Nephron (organoid): ENCODE measurements around the gene PLGLB1.
"Not testable (repeated sequence)": the region's sequence is repeated elsewhere in the genome, so short reads cannot be mapped to it uniquely, and the experiment has no call there.

Experiments used
- H3K27ac Mint-ChIP-seq, 3 experiments: 2 replicates each; pipeline ENCODE4 v1.8.0; 2020; ENCODE audit warnings: mixed read lengths in 3 of 3, mild to moderate bottlenecking in 2 of 3, moderate library complexity in 1 of 3
- H3K27me3 Mint-ChIP-seq: 2 replicates; pipeline ENCODE4 v1.8.0; 2021; ENCODE audit warnings: low read depth, mild to moderate bottlenecking, moderate library complexity, mixed read lengths
- H3K36me3 Mint-ChIP-seq: 2 replicates; pipeline ENCODE4 v1.8.0; 2020; ENCODE audit warnings: low read depth, mixed read lengths
- H3K4me1 Mint-ChIP-seq: 2 replicates; pipeline ENCODE4 v1.8.0; 2020; ENCODE audit warnings: mixed read lengths
- H3K4me3 Mint-ChIP-seq, 3 experiments: 2 replicates each; pipeline ENCODE4 v1.8.0; 2020; ENCODE audit warnings: mild to moderate bottlenecking in 3 of 3, mixed read lengths in 3 of 3, moderate library complexity in 2 of 3
- H3K9me3 Mint-ChIP-seq: 2 replicates; pipeline ENCODE4 v1.8.0; 2020; ENCODE audit warnings: mixed read lengths
- TF ChIP-seq, protein P1 (sequence below), 3 experiments: fragments of 200-600 bp; sonication (generic); IDR thresholded peaks; one replicate each; pipeline ENCODE4 v1.5.0; 2021; ENCODE audit warnings: antibody characterized with exemption in 3 of 3; ENCODE audit not compliant: unreplicated experiment in 3 of 3

The PLGLB1 gene

DNA sequence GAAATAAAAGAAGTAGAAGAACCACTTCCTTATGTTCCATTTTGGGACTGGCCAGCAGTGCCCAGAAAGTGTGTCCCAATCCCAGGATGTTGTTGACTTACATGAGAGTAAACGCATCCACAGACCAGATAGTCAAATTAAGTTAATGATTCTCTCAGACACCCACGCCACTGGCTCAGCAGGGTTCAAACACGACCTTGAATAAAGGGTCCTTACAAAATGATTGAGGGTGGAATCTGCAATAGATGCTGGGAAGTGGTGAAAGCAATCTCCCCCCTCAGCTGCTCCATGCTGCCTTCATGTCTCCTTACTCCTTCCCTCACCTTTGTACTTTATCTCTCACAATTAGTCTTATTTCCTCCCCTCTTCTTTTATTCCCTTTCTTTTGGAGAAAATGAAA is at the start of gene PLGLB1:
TSS of gene PLGLB1 (minus strand) at position 101 of the 400 bp plus-strand sequence. CDS start at position 40, 61 bp downstream.
- H3K4me1 Mint-ChIP-seq, H3K36me3 Mint-ChIP-seq, H3K9me3 Mint-ChIP-seq, H3K4me3 Mint-ChIP-seq, H3K27me3 Mint-ChIP-seq, H3K27ac Mint-ChIP-seq: not testable (repeated sequence)

DNA sequence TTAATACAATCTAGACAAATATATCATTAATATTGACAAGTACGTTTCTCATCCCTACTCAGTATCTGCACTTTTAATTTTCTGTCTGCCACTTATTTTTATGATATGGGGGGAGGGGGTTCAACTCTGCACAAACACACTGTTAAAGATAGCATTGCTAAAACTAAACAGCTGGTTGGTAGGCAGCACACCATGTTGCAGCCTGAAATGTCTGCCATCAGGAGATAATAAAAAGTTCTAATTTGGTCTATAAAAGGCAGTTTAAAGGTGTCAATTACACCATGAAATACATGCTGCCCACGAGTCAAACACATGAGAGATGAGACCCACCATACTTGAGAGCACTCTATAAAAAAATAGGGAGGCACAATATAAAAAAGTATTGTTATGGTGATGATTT is 42.7 kb upstream of the PLGLB1 start:
- not testable (repeated sequence) for H3K4me1 Mint-ChIP-seq, H3K4me3 Mint-ChIP-seq, H3K36me3 Mint-ChIP-seq, H3K27me3 Mint-ChIP-seq, H3K9me3 Mint-ChIP-seq, H3K27ac Mint-ChIP-seq

DNA sequence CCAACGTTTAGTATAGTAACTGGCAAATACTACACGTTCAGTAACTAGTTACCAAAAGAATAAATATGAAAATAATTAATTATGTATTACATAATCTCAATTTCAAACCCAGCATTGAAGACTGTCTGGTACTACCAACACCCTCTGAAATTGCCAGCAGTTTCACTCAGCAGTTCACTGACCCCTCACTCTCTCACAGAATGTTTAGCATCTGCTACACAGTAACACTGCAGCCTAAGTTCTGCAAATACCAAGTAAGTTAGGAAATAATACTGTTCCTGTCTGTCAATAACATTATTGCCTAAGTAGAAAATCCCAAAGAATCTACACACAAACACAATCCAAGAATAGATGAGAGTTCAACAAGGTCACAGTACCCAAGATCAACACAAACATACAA is 41.8 kb upstream of the PLGLB1 start:
- not testable (repeated sequence) for H3K27me3 Mint-ChIP-seq, H3K9me3 Mint-ChIP-seq, H3K4me3 Mint-ChIP-seq, H3K27ac Mint-ChIP-seq, H3K4me1 Mint-ChIP-seq, H3K36me3 Mint-ChIP-seq

DNA sequence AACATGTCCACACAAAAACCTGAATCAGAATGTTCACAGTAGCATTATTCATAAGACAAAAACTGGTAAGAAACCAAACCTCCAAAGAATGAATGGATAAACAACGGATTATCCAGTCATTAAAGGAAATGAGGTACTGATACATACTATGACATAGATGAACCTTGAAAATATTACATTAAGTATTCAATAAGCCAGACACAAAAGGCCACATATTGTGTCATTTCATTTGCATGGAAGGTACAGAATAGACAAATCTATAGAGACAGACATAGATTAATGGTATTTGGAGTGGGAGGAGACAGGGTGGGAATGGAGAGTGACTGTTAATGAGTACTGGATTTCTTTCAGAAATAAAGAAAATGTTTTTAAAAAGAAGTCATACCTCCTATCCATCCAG is 39.9 kb upstream of the PLGLB1 start:
- not testable (repeated sequence) for H3K4me3 Mint-ChIP-seq

DNA sequence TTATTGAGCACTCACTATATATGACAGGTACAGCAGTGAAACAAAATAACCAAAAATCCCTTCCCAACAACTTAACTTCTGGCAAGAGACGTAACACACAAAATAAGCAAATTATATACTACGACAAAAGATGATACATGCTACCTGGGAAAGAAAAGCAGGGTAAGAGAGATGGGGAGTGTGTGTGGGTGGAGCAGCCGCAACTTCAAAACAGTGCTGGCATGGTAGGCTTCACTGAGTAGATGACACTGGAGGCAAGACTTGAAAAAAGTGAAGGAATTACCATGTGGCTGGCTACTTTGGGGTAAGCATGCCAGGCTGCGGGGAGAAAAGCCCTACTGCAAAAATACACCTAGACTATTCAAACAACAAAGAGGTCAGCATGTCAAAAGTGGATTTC is 36.0 kb upstream of the PLGLB1 start:
- not testable (repeated sequence) for H3K4me3 Mint-ChIP-seq, H3K27ac Mint-ChIP-seq, H3K27me3 Mint-ChIP-seq, H3K9me3 Mint-ChIP-seq, H3K4me1 Mint-ChIP-seq, H3K36me3 Mint-ChIP-seq

More for the DNA sequence above, 39.9 kb upstream of the PLGLB1 start:
- not testable (repeated sequence) for H3K36me3 Mint-ChIP-seq, H3K27me3 Mint-ChIP-seq, H3K27ac Mint-ChIP-seq, H3K4me1 Mint-ChIP-seq, H3K9me3 Mint-ChIP-seq

DNA sequence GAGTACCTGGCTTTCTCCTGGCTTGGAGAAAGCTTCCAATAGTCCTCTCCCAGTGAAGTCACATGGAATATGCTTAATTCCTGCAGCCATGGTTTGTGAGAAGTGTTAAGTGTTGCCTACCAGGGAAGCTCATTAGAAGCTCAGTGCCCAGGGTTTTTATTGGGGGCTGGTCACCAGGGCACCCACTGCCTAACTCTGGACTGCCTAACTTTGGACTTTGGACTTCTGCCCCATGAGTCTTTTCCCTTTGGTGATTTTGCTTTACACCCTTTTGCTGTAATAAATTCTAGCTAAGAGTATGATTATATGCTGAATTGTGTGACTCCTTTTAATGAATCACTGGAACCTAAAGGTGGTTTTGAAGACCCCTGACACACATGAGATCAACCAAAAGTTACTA is 35.2 kb upstream of the PLGLB1 start:
- not testable (repeated sequence) for H3K27ac Mint-ChIP-seq, H3K4me1 Mint-ChIP-seq, H3K27me3 Mint-ChIP-seq, H3K36me3 Mint-ChIP-seq, H3K9me3 Mint-ChIP-seq, H3K4me3 Mint-ChIP-seq

DNA sequence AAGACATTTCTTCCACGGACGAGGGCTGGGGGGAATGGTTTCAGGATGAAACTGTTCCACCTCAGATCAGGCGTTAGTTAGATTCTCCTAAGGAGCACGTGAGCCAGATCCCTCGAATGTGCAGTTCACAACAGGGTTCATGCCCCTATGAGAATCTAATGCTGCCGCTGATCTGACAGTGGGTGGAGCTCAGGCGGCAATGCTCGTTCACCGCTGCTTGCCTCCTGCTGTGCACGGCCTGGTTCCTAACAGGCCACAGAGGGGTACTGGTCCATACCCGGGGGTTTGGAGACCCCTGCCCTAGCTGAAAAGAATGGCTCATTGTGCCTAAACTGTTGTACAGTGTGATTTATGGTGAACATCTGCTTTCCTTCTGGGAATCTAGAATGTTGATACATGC is 34.8 kb upstream of the PLGLB1 start:
- H3K4me1 Mint-ChIP-seq, H3K4me3 Mint-ChIP-seq, H3K36me3 Mint-ChIP-seq, H3K27ac Mint-ChIP-seq, H3K27me3 Mint-ChIP-seq, H3K9me3 Mint-ChIP-seq: not testable (repeated sequence)

DNA sequence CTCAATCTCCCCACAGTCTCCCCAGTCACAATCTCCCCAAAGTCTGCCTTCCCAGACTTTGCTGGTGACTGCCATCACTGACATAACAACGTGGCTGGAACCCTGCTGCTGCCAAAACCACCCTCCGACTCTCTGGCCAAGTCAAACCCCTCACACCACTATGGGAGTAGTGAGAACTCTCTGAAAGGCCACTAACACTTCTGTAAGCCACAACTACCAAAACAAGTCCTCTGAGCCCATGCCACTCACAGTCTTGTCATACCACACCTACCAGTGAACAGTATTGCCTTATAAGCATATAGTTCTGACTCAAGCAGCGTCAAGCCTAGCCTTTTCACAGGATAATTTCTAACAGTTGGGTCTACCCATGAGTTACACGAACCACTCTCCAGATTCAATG is 32.7 kb upstream of the PLGLB1 start:
- not testable (repeated sequence) for H3K9me3 Mint-ChIP-seq, H3K4me3 Mint-ChIP-seq, H3K4me1 Mint-ChIP-seq, H3K27me3 Mint-ChIP-seq, H3K27ac Mint-ChIP-seq
- peaks cover 15% of the 10 kb centered on the region for H3K36me3 Mint-ChIP-seq

DNA sequence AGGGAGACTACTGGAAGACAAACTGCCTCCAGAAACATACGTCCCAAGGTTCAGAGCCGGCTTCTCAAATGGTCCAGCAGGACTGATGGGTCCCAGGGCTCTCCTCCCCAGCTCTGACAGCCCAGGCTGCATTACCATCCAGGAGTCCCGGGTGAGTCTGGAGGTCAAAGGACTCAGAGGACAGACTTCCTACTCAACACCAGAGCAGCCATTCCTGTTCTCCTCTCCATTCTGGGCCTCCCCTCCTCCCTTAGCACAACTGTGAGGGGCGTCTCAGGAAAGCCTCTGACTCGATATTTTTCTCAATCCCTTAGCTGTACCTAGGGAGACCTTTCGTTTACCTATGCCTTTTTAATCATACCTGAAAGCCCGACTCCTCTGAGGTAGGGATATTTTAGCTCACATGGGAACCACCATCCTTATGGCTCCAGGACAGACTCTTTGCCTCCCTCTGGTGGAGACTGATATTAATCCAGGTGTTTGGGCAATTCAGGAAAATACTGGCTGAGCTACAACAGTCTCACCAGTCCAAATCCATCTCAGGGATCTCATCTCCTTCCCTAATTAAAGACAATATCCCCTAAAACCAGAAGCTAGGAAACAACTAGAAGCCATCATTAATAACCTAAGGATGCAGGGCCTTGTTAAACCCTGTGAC is 19.8 kb upstream of the PLGLB1 start:
- H3K9me3 Mint-ChIP-seq, H3K4me1 Mint-ChIP-seq, H3K36me3 Mint-ChIP-seq, H3K4me3 Mint-ChIP-seq, H3K27ac Mint-ChIP-seq, H3K27me3 Mint-ChIP-seq: not testable (repeated sequence)
- TF ChIP-seq, protein P1, sequence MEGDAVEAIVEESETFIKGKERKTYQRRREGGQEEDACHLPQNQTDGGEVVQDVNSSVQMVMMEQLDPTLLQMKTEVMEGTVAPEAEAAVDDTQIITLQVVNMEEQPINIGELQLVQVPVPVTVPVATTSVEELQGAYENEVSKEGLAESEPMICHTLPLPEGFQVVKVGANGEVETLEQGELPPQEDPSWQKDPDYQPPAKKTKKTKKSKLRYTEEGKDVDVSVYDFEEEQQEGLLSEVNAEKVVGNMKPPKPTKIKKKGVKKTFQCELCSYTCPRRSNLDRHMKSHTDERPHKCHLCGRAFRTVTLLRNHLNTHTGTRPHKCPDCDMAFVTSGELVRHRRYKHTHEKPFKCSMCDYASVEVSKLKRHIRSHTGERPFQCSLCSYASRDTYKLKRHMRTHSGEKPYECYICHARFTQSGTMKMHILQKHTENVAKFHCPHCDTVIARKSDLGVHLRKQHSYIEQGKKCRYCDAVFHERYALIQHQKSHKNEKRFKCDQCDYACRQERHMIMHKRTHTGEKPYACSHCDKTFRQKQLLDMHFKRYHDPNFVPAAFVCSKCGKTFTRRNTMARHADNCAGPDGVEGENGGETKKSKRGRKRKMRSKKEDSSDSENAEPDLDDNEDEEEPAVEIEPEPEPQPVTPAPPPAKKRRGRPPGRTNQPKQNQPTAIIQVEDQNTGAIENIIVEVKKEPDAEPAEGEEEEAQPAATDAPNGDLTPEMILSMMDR (IDR thresholded peaks at IDR 0.05; ENCODE audit: unreplicated experiment in 3 of 3): peak in 1 of 3 experiments; percentile 34

DNA sequence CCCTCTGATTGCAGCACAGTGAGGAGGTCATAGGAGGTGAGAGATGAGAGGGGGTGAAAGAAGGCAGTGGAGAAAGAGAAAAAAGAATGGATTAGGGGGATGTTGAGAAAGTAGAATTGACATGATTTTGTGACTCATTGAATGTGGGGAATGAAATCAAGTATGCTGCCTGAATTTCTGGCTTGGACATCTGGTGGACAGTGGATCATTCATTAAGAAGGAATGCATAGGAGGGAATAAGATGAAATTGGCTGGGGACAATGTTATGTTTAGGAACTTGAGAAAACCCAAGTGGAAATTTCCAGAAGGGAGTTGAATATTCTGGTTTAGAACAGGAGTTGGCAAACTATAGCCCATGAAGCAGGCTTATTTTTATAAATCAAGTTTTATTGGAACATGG is 7.0 kb upstream of the PLGLB1 start:
- H3K4me3 Mint-ChIP-seq, H3K27ac Mint-ChIP-seq, H3K27me3 Mint-ChIP-seq, H3K4me1 Mint-ChIP-seq, H3K36me3 Mint-ChIP-seq, H3K9me3 Mint-ChIP-seq: not testable (repeated sequence)

DNA sequence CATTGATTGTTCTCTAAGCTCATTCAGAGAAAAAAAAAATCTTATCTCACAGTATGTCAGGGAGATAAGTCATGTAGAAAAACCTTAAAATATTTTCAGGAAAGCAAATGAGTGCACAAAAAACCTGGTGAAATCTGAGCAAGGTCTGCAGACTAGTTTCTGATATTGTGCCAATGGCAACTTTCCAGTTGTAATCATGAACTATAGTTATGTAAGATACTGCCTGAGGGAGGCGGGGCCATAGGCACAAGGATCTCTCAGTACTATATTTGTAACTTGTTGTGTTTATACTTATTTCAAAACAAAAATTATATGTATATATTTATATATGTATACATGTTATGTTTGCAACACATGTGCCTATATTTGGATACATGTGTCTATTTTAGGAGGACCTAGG is 5.2 kb upstream of the PLGLB1 start:
- H3K4me1 Mint-ChIP-seq, H3K36me3 Mint-ChIP-seq, H3K27ac Mint-ChIP-seq, H3K27me3 Mint-ChIP-seq, H3K4me3 Mint-ChIP-seq, H3K9me3 Mint-ChIP-seq: not testable (repeated sequence)

DNA sequence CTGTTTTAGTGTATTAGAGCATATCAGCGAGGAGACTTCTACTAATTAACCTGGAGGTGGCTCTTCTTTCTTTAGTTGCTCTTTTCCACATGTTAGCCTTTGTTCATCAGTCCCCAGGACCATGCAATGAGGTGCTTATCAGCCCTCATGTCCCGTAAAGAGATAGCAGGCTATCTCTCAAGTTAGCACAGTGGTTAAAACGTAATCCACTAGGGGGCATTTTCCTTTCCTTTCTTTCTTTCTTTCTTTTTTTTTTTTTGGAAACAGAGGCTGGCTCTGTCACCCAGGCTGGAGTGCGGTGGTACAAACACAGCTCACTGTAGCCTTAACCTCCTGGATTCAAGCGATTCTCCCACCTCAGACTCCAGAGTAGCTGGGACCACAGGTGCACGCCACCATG is 4.3 kb upstream of the PLGLB1 start:
- H3K27me3 Mint-ChIP-seq, H3K4me3 Mint-ChIP-seq, H3K36me3 Mint-ChIP-seq, H3K27ac Mint-ChIP-seq, H3K4me1 Mint-ChIP-seq, H3K9me3 Mint-ChIP-seq: not testable (repeated sequence)

DNA sequence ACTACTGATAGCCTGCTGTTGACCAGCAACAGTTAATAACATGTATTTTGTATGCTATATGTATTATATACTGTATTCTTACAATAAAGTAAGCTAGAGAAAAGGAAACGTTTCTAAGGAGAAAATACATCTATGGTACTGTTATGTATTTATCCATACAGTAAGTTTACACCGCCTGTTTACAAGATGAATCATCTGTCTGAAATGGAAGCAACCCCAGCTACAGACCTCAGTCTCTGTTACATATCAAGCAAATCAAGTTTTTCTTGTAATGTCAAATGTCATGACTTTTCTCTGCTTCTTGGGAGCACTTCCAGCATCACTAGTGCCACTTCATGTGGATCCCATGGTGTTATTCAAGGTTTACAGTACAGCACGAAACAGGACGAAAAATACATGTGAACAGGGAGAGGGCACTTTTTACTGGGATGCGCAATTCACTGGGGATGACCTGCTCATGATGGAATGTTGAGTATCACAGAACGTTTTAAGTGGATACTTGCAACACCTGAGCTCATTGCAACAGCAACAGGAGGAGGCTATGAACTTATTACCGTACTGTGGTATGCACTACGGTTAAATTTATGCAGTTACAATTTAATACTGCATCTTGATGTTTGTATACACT is 2.5 kb upstream of the PLGLB1 start:
- not testable (repeated sequence) for H3K36me3 Mint-ChIP-seq

DNA sequence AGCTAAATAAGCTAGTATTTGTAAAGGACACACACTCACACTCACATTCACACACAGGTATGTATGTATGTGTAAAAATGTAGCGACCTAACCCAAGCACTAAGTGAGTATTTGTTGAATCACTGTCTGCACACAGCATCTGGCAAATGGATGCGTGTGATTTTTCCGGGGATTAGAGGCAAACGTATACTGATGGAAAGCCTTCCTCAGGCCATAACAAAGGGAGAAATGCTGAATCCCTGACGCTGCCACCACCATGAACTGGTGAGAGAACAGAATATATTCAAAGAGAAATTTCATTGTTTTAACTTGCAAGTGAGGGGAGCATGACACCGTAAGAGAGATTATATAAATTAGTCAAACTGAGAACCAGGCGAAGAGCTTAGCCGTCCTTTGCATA is 601 bp downstream of the PLGLB1 start:
- not testable (repeated sequence) for H3K27me3 Mint-ChIP-seq, H3K27ac Mint-ChIP-seq, H3K4me1 Mint-ChIP-seq, H3K4me3 Mint-ChIP-seq, H3K9me3 Mint-ChIP-seq, H3K36me3 Mint-ChIP-seq

More for the DNA sequence above, 2.5 kb upstream of the PLGLB1 start:
- H3K4me3 Mint-ChIP-seq, H3K27me3 Mint-ChIP-seq, H3K9me3 Mint-ChIP-seq, H3K4me1 Mint-ChIP-seq, H3K27ac Mint-ChIP-seq: not testable (repeated sequence)

DNA sequence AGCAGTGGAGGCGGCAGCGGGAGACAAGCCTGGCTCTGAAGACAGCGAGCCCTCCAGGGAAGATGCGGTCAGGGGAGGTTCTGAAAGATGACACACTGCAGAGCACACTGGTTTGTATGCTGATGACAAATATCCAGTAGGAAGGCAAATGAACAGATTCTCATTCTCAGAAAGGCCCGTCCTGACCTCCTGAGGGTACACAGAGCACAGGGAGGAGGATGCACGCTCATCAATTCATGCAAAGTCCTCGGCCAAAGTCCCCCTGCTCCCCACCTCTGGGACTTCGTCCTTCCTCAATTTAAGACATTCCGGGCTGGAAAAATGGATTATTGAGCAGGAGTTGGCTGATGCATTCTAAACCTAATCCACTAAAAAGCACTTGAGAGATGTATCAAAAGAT is 2.6 kb downstream of the PLGLB1 start:
- H3K4me3 Mint-ChIP-seq, H3K27ac Mint-ChIP-seq, H3K9me3 Mint-ChIP-seq, H3K36me3 Mint-ChIP-seq, H3K4me1 Mint-ChIP-seq, H3K27me3 Mint-ChIP-seq: not testable (repeated sequence)
